Skin epidermis (tissue), 12 donors: Measurements from ENCODE around the gene APPBP2.
"Not testable (repeated sequence)": the region's sequence is repeated elsewhere in the genome, so short reads cannot be mapped to it uniquely, and the experiment has no call there.

Experiments
- H3K27ac ChIP-seq, 21 experiments: fragments of 200-600 bp; sonication (generic) in 11 of 21; one replicate each; pipeline ENCODE4 v1.5.0; 2020; ENCODE audit warnings: mild to moderate bottlenecking in 3 of 21, inconsistent platforms in 2 of 21, moderate library complexity in 2 of 21
- H3K4me3 ChIP-seq, 7 experiments: fragments of 200-600 bp; sonication (generic) in 2 of 7; one replicate each; pipeline ENCODE4 v1.5.0; 2020; ENCODE audit warnings: inconsistent platforms in 2 of 7, mild to moderate bottlenecking in 2 of 7, moderate library complexity in 1 of 7

APPBP2 gene

GRCh38 chr17:60445144-60445543, 80.9 kb downstream of the APPBP2 start:
- Histone ChIP-seq H3K27ac (no peak overlapping the region), H3K4me3 (no peak overlapping the region)

- Histone ChIP-seq H3K4me3 (no peak overlapping the region), H3K27ac (no peak overlapping the region)
Observed at GRCh38 chr17:60443713-60444112, 82.3 kb downstream of the APPBP2 start.

- H3K27ac ChIP-seq = no peak overlapping the region
Observed at GRCh38 chr17:60442271-60443173, 83.5 kb downstream of the APPBP2 start.

GRCh38 chr17:60439501-60439900, 86.5 kb downstream of the APPBP2 start:
- Histone ChIP-seq H3K4me3 (no peak overlapping the region), H3K27ac (no peak overlapping the region)

More at GRCh38 chr17:60442271-60443173, 83.5 kb downstream of the APPBP2 start:
- H3K4me3 ChIP-seq = no peak overlapping the region

- H3K4me3 ChIP-seq = no peak overlapping the region
Observed at GRCh38 chr17:60436676-60437075, 89.4 kb downstream of the APPBP2 start.

GRCh38 chr17:60435244-60436167, 90.5 kb downstream of the APPBP2 start:
- Histone ChIP-seq H3K4me3 (no peak overlapping the region), H3K27ac (peak overlapping the region in 1 of 21 experiments; percentile 34)

More at GRCh38 chr17:60436676-60437075, 89.4 kb downstream of the APPBP2 start:
- H3K27ac ChIP-seq = no peak overlapping the region

- H3K27ac ChIP-seq, H3K4me3 ChIP-seq: not testable (repeated sequence)
Observed at GRCh38 chr17:60433021-60433997, 92.7 kb downstream of the APPBP2 start.

GRCh38 chr17:60430561-60430960, 95.5 kb downstream of the APPBP2 start:
- not testable (repeated sequence) for H3K27ac ChIP-seq, H3K4me3 ChIP-seq

GRCh38 chr17:60428491-60428890, 97.6 kb downstream of the APPBP2 start:
- H3K4me3 ChIP-seq = not testable (repeated sequence)

GRCh38 chr17:60426596-60426995, 99.4 kb downstream of the APPBP2 start:
- Histone ChIP-seq H3K27ac (no peak overlapping the region), H3K4me3 (no peak overlapping the region)

More at GRCh38 chr17:60428491-60428890, 97.6 kb downstream of the APPBP2 start:
- H3K27ac ChIP-seq = not testable (repeated sequence)

- Histone ChIP-seq H3K4me3 (no peak overlapping the region), H3K27ac (no peak overlapping the region)
Observed at GRCh38 chr17:60425626-60426025, 100.4 kb downstream of the APPBP2 start.

GRCh38 chr17:60423865-60424264, 102.2 kb downstream of the APPBP2 start:
- no peak overlapping the region for H3K4me3 ChIP-seq

GRCh38 chr17:60422162-60422665, 103.8 kb downstream of the APPBP2 start, which contains the start of gene CHCT1:
TSS of gene CHCT1 (plus strand) at chr17:60422489. CDS start at chr17:60422593, 104 bp downstream.
- peak within 1 kb of the TSS in 17 of 21 experiments; percentile 25 to 85 (median 63) for H3K27ac ChIP-seq
- peak within 1 kb of the TSS; percentile 32 to 49 (median 41) for H3K4me3 ChIP-seq

More at GRCh38 chr17:60423865-60424264, 102.2 kb downstream of the APPBP2 start:
- H3K27ac ChIP-seq = no peak overlapping the region

GRCh38 chr17:60421273-60422161, 104.5 kb downstream of the APPBP2 start:
- peak overlapping the region; percentile 32 to 49 (median 41) for H3K4me3 ChIP-seq
- peak overlapping the region in 17 of 21 experiments; percentile 25 to 85 (median 63) for H3K27ac ChIP-seq

GRCh38 chr17:60419875-60420274, 106.2 kb downstream of the APPBP2 start:
- H3K4me3 ChIP-seq, H3K27ac ChIP-seq: not testable (repeated sequence)

GRCh38 chr17:60419003-60419402, 107.0 kb downstream of the APPBP2 start:
- not testable (repeated sequence) for H3K4me3 ChIP-seq, H3K27ac ChIP-seq

- no peak overlapping the region for H3K4me3 ChIP-seq
- H3K27ac ChIP-seq = no peak overlapping the region
Observed at GRCh38 chr17:60416368-60416925, 109.6 kb downstream of the APPBP2 start.
